ENCODE data around the gene RHEB.
A peak's percentile ranks its signal among the peaks of the same experiment; 100 is the strongest.
"Not testable (repeated sequence)": the region's sequence is repeated elsewhere in the genome, so short reads cannot be mapped to it uniquely, and the experiment has no call there.

Gene RHEB, protein sequence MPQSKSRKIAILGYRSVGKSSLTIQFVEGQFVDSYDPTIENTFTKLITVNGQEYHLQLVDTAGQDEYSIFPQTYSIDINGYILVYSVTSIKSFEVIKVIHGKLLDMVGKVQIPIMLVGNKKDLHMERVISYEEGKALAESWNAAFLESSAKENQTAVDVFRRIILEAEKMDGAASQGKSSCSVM

DNA sequence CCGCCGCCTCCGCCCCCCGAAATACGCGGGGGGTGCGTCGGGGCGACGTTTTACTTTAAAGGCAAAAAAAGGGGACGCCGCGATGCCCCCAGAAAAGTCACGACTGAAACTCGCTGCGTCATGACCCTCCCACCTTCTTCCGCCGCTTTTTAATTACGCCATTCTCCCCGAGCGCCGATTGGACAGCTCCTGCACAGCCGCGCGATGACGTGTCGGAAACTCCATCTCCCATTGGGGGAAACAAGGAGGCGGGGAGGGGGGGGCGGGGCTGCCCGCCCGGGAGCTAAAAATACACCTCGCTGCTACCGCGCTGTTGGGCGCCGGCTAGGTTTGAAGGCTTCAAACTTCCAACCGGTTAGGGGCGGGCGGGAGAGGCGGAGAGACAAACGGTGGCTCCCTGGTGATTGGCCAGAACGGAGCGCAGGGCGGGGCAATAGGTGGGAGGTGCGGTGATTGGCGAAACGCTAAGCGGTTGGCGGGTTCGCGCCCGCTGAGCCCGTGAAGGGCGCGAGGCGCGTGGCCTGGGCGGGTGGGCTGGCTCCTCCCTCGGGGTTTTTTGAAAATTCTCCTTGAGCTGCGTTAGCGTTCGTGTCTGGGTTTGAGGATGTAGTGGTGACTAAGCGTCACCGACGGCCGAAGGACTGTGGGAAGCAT, at the start of gene RHEB:
RHEB (minus strand) TSS at position 131 of the 654 bp plus-strand sequence. CDS start 384 bp downstream, outside the sequence.
- peak; percentile 98 for DNase-seq (ENCODE audit: low read depth)

DNA sequence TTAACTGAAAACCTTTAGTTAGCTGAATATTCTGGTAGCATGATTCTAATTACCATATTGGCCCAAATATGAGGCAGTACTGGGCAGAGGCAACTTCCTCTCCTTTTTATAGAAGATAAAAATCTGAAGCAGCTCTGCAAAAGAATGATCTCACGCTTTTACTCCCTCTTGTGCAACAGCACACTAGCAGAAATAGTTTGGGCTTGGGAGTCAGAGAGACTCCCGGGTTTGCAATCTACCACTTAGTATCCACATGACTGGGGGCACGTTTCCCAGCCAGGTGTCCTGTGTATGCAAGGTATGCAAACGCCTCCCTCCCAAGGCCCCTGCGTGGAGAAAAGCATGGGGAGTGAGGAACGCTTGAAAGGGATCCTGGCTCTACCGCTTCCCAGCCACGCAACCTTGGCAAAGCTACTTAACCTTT, 47.2 kb upstream of the RHEB start:
- no peak for DNase-seq (ENCODE audit: low read depth)

DNA sequence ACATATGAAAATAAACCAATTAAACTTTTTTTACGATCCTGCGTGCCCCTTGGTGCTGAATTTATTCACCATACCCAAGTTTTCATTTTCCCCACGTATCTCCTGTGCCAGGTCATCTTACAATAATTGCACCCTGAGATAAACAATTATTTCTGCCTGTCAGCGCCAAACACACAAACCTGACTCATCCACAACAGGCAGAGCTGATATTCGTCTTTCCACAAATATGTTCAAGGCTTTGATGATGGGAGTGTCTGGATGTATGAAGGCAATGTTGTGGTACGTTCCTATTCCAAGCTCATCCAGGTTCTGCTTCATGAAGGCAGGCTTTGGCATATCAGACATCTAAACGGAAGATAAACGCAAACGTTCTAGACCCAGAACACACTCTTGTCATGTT, 45.8 kb upstream of the RHEB start:
- no peak for DNase-seq (ENCODE audit: low read depth)

DNA sequence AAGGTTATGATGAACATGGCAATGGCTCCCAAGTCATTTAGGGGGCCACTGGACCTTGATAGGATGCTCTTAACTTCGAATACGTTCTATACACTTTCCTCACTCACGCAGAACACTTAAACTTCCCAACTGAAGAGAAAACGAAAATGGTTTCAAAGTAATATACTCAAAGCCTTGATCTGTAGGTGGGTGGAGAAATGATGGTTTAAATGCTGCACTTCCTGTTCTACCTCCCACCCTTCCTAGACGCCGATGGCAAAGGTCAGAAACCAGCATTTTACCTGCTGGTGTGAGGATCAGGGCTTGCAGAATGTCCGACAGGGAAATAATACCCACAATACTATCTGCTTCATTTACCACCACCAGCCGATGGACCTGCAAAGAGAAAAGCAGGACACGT, 40.5 kb upstream of the RHEB start:
- no peak for DNase-seq (ENCODE audit: low read depth)

DNA sequence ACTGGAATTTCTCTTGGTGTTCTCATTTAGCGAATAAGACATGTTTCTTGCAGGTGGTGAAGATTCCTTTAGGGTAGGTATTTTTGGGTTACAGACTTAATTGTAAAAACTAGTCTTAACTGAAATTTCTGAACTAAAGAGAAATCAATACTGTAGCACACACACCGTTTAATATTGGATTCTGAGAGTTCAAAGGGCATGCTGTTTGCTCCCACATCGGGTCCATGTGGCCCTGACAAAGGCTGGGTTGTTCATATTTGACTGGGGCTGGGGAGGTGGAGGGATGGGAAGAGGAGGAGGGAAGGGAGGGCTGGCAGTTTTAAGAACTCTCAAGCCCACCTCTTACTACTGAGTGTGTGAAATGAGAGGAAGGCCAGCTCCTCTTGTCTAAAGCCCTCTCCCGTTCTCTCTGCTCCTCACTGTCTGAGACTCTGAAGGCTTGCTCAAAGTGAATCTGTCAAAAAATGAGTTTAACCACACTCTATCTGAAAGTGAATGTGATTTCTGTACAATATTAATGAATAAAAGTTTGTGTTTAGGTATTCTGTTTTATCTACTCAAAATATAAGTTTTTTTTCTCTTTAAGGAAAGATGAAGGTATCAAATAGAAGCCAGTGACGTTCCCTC, 40.0 kb upstream of the RHEB start:
- DNase-seq (ENCODE audit: low read depth), result no peak

DNA sequence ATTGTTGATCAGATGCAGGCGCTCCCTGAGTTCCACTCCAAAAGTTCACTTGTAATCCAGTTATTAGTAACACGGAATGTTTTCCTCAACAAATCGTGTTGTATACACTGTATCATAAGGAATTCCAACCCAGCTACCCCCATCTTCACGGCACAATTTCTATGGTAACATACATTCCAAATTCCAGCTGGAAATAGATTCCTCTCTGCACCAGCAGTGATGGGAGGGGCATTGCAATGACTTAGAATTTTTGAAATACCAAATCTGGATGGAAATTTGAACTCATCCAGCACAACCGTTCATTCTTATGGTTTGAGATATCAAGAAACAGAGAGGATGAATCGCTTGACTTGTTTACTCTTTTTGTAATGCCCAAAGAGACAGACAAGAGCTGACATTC, 38.9 kb upstream of the RHEB start:
- no peak for DNase-seq (ENCODE audit: low read depth)

DNA sequence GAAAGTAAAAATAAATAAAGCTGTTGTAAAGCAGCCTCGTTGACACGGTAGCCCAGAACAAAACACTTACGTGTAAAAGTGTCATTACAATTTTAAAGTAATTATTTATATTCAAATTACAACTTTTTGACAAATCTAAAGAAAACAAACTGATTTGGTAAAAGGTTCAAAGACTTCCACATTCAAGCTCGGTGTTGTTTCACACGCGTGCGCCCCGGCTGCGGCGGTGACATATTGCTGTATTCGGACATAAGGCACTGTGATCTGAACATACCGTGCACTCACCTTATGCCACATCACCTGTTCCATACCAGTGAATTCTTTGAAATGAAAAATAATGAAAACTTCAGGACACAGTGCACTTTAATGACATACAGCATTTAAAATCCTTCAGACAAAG, 36.9 kb upstream of the RHEB start:
- no peak for DNase-seq (ENCODE audit: low read depth)

DNA sequence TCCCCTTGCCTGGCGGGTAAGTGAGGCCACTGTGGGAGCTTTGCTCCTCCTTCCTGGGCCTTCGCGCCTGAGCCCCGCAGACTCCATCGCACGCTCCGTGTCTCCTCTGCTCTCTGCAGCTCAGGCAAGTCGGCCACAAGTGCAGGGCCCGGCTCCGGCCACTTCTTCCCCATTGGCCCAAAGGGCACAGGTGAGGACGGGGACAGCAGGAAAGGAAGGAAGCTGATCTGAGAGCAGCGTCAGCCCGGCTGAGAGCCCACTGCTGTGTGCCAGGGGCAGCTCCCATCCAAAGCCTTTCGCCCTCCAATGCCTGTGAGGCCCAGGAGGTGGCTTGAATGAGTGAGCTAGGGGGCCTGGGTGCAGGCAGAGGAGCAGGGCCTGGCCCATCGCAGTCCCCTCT, 33.7 kb upstream of the RHEB start:
- DNase-seq (ENCODE audit: low read depth), result no peak

DNA sequence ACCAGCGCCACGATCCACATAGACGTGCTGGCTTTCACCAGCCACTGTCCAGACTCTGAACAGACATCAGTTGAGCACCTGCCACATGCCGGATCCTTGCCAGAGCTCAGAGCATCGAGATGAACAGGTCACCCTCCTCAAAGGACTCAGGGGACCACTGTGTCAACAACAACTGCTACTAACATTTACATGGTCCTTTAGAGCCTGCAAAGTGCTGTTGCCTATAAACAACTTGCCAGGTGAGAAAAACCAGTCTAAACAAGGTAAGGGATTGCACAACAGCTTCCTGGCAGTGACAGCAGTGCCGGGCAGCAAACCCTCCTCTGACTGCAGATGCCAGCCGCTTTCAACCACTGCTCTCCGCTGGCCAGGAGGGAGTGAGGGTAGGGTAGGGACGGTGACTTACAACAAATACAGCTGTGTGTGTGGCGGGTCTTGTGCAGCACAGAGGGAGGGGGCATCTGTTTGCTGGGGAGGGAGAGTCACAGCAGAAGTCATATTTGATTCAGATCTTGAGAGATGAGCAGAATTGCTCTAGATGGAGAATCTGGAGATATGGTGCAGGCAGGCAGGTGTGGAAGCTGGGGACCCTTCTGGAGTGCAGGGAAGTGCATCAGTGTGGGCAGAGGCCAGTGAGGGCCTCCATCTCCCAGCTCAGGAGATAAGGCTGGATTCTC, 32.8 kb upstream of the RHEB start:
- no peak for DNase-seq (ENCODE audit: low read depth)

DNA sequence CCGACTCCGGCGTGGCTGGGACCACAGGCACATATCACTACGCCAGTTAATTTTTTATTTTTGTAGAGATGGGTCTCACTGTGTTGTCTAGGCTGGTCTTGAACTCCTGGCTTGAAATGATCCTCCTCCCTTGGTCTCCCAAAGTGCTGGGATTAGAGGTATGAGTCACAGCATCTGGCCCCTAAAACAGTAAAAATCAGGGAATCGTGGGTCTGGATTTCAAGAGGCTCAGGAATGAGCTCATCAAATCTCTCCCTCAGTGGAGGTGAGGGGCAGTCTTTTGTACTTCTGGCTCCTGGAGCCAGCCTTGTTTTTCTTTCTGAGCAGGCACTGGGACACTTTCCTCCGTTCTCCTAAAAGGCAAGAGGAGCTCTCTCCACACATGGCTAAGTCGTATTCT, 32.1 kb upstream of the RHEB start:
- DNase-seq (ENCODE audit: low read depth), result no peak

DNA sequence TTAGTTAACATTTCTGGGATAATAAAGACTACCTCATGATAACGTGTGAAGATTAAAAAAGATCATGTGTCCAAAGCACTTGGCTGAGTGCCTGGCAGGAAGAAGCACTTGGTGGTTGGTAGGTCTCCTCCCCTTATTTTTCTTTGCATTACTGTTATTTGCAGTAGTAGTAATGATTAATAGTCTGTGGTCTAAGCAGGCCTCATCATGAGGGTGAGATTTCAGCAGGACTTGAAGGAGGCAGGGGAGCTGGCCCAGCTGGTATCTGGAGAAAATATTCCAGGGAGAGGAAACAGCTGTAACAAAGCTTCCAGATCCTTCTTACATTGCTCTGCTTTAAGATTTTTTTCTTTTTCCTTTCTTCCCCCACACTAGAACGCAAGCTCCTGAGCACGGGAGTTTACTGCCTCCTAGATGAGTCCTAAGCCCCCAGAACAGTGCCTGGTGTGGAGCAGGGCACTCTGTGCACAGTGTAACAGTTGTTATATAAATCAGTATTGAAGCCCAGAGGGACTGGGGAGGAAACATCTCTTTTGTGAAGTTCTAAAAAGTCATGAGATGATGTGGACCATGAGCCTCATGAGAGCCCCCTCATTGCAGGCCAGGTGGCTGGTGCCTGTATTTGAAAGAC, 31.1 kb upstream of the RHEB start:
- DNase-seq (ENCODE audit: low read depth), result no peak

DNA sequence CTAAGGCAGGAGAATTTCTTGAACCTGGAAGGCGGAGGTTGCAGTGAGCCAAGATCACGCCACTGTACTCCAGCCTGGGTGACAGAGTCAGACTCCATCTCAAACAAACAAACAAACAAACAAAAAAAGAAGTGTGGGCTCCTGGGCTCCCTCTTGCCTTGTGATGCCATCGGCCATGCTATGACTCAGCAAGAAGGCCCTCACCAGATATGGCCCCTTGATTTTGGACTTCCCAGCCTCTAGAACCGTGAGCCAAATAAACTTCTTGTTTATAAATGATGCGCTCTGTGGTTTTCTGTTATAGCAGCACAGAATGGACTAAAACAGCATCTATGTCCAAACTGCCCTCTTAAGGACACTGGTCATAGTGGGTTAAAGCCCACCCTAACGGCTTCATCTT, 29.9 kb upstream of the RHEB start:
- no peak for DNase-seq (ENCODE audit: low read depth)

DNA sequence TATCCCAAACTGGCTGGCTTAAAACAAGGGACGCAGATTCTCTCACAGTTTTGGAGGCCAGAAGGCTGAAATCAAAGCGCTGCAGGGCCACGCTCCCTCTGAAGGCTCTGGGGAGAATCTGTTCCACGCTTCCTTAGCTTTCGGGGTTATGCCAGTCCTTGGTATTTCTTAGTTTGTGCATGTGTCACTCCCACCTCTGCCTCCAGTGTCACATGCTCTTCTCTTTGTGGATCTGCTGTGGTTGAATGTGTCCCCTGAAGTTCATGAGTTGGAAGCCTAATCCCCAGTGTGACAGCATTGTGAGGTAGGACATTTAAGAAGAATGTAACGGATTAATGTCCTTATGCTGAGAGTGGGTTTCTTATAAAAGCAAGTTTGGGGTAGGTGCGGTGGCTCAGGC, 29.4 kb upstream of the RHEB start:
- no peak for DNase-seq (ENCODE audit: low read depth)

DNA sequence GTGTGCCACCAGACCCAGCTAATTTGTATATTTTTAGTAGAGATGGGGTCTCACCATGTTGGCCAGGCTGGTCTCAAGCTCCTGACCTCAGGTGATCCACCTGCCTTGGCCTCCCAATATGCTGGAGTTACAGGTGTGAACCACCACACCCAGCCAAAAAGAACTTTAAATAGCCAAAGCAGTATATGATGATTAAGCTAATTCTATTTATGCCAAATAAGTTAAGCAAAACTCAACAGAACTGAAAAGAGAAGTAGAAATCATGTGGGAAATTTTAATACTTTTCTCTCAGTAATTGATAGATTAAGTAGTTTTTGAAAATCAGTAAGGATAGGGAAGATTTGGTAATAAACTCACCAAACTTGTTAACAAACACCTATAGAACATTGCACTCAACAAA, 24.5 kb upstream of the RHEB start:
- no peak for DNase-seq (ENCODE audit: low read depth)

DNA sequence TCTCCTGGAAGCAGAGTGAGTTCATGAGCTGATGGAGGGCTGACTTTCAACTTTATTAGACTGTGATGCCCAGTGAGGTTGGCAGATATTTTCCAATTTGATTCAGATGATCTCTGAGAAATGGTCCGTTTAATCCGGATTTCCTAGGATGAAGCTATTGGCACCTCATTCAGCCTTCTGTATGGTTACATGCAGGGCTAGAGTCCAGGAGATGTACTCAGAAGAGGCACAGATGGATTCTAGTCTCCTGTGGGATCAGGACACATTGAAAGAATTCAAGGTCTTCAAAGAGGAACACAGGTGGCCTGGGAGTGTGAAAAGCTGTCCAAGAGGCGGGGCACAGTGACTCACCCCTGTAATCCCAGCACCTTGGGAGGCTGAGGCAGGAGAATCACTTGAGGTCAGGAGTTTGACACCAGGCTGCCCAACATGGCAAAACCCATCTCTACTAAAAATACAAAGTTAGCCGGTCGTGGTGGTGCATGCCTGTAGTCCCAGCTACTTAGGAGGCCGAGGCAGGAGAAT, 23.0 kb upstream of the RHEB start:
- DNase-seq (ENCODE audit: low read depth), result no peak

DNA sequence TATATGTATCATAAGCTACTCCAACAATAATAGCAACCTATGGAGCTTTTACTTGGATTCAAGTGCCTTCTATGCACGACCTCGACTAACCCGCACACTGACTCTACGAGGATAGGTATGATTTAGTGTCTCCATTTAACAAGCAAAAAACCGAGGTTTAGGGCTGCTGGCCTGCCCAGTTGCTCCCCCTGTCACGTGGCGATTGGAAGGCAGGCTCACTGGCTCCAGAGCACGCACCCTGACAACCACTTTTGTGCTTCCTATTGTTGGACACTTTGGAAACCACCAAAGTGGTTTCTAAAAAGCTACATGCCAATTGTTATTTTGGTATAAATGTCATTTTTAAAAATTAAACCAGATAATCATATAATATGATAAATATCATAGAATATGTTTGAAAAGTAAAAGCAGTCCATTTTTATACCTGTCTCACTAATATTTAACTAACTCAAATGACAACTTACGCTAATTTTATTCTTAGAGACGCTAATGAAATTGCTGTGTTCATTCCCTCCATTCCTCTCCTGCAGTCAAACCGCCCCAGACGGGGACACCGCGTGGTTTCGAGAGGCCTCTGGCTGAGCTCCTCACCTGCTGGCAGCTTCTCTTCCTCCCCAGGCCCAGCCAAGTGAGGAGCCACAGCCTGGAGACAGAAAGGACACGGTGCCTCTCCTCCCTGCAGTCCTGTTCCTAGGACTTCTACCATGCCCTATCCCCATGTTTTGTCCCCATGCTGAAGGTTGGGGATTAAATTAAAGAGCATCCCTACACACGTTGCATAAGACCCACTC, 22.2 kb upstream of the RHEB start:
- DNase-seq (ENCODE audit: low read depth), result no peak

DNA sequence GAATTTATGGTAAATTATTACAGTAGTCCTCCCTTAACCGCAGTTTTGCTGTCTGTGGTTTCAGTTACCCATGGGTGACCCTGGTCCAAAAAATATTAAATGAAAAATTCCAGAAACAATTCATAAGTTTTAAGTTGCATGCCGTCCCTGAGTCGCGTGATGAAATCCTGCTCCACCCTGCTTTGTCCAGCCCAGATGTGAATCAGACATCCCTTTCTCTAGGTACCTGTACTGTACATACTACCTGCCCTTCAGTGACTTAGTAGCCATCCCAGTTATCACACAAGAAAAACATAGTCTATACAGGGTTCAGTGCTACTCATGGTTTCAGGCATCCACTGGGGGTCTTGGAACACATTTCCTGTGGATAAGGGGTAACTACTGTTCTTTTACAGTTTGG, 20.5 kb upstream of the RHEB start:
- DNase-seq (ENCODE audit: low read depth), result no peak

DNA sequence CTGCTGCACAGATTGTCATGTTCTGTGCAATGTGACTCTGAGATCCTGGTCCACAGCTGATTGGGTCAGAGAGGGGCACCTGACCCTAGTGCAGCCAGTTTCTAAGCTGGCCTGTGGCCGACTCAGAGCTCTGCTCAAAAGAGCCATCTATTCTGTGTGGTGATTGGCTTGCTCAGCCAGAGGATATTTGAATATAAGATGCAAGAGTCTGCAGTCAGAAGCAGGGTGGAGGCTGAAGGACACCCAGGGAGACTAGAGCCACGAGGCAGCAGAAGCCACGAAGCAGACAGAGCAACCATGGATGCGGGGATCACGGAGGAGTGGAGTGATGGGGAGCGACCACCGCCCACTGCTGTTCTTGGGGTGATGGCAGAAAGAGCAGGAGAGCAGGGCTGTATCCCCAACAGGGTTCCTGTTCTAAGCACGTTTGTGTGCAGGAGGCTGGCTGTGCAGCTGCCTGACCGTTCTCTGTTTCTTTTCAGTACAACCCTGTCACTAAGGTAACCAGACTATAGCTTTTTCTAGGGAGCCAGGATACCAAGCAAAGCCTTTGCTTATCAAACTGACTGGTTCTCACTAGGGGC, 19.5 kb upstream of the RHEB start:
- no peak for DNase-seq (ENCODE audit: low read depth)

DNA sequence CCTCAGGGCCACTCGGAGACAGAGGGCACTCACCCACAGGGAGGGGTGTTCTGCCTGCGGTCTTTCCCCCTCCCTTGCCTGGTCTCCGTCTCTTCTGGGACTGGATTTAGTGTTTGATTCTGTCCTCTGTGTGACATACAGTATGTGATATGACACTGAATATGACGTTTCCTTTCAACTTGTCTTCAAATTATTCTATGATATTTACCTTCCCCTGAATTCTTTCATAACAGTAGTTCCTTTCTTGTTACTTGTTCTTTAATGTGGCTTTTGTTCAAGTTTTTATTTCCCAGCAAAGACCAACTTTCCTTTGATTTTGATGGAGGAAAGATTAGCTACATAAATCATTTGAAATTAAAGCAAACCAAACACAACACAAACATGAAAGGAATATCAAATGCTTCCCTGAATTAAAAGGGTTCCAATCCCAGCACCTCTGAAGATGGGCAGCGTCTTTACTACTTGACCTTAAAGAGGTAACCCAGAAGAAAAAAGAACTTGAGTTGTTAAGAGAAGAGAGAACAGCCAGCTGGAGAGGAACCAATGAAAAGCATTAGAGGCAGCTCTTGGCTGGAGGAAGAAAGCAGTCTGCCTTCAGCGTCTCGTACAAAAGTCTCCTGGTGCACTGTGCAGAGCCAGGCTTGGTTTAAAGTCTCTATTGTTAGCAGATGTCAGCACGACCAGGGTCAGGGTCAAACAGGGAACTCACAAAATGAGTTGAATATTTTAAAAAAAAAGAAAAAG, 18.3 kb upstream of the RHEB start:
- DNase-seq (ENCODE audit: low read depth), result no peak

DNA sequence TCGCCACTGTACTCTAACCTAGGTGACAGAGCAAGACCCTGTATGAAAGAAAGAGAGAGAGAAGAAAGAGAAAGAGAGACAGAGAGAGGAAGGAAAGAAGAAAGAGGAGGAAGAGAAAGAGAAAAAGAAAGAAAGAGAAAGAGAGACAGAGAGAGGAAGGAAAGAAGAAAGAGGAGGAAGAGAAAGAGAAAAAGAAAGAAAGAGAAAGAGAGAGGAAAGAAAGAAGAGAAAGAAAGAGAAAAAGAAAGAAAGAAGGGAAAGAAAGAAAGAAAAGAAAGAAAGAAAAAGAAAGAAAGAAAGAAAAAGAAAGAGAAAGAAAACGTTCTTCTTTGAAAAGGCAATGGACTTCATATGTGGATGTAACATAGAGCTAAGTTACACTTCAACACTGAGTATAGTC, 16.5 kb upstream of the RHEB start:
- DNase-seq (ENCODE audit: low read depth), result not testable (repeated sequence)

DNA sequence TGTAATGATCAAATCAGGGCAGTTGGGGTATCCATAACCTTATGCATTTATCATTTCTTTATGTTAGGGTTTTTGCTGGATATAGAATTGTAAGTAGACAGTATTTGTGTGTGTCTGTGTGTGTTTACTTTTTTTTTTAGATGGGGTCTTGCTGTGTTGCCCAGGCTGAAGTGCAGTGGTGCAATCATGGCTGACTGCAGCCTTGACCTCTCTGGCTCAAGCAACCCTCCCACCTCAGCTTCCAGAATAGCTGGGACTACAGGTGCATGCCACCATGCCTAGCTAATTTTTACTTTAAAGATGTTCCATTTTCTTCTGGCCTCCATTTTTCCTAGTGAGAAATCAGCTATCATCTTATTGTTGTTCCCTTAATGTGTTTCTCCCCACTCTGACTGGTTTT, 10.1 kb upstream of the RHEB start:
- DNase-seq (ENCODE audit: low read depth), result no peak
